HT1080 (cell line): ENCODE data around the gene SNX11. TPM values are rescaled to one million over a fixed set of nuclear protein-coding genes. Genes with fewer than 3 reads are reported as not detected.
A peak's percentile ranks its signal among the peaks of the same experiment; 100 is the strongest.

Source experiments
- DNase-seq: peaks from one replicate; pipeline ENCODE4 v3.0.0-alpha.2; 2015; ENCODE audit warnings: low read depth
- total RNA-seq: library from RNA; depleted of rRNA; stranded (reverse); fragments of >200 nt; shearing (Covaris generic); gene quantifications from 2 replicates; pipeline ENCODE4 v1.2.3, GENCODE V29; 2014

Gene SNX11
- total RNA-seq, 1 experiment from 2014 or later: 18.3 TPM

GRCh38 chr17:48131216-48131824, 23.8 kb downstream of the SNX11 start:
- DNase-seq: peak; percentile 52

DNA sequence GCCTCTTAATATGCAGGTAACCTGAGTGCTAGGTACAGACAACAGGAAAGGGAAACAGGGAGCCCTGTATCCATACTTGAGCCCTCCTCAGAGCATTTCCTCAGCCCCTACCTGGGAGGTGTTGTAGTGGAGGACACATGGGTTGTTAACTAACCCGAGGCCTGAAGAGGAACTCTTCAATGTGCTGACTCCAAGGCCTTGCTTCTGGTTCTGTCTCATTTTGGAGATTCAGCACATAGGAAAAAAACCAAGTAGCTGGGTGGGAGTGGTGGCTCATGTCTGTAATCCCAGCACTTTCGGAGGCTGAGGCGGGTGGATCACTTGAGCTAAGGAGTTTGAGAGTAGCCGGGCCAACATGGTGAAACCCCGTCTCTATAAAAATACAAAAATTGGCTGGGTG, 24.8 kb downstream of the SNX11 start:
- DNase-seq: no peak

- DNase-seq: no peak
Observed at GRCh38 chr17:48134912-48135480, 27.4 kb downstream of the SNX11 start.

DNA sequence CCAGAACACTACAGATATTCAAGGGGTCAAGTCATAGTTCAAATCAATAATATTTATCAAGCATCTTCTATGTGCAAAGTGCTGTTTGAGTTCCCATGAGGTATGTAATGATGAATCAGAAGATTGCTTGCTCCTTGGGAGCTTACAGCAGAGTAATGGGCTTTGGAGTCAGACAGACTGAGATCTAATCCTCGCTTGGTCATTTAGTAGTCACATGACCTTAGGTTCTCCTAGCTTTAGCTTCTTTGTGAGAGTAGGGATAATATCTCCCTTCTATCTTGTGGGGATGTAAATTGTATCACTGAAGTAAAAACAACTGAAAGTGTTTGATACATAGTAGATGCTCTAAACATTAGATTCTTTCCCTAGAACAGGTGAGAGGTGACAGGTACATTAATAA, 30.1 kb downstream of the SNX11 start:
- no peak for DNase-seq

DNA sequence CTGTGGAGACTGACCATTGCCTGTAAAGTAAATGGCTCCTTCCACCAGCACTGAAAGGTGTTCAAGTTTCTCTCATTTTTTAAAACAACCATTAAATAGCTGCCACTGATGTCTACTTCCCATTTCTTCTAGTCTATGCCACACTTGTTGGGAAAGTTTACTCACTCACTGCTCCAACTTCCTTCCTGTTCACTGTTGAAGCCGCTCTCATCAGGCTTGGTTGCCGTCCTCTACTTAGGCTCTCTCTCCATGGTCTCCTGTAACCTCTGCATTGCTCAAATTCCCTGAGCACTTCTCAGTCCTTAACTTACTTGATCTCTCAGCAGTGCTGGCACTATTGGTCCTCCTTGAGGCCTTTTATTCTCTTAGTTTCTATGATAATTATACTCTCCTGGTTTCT, 32.4 kb downstream of the SNX11 start:
- no peak for DNase-seq

- DNase-seq: no peak
Observed at GRCh38 chr17:48143629-48144028, 36.1 kb downstream of the SNX11 start.

DNA sequence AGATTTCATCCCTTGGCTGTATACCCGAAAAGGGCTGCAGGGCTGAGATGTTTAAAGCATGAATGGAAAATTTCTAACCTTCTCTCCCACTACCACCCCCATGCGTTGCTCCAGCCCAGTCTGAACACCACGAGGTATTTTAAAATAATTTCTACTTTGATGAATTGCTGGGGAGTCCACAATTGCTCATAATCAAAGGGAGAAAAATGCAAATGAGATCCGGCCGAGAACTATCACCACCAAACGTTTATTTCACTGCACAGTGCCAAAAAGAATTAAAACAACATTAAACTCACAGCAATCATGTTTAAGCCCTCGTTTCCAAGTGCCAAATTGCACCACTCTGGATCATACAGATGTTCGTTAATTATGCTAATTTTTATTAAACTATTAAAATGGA, 36.7 kb downstream of the SNX11 start:
- DNase-seq: no peak

DNA sequence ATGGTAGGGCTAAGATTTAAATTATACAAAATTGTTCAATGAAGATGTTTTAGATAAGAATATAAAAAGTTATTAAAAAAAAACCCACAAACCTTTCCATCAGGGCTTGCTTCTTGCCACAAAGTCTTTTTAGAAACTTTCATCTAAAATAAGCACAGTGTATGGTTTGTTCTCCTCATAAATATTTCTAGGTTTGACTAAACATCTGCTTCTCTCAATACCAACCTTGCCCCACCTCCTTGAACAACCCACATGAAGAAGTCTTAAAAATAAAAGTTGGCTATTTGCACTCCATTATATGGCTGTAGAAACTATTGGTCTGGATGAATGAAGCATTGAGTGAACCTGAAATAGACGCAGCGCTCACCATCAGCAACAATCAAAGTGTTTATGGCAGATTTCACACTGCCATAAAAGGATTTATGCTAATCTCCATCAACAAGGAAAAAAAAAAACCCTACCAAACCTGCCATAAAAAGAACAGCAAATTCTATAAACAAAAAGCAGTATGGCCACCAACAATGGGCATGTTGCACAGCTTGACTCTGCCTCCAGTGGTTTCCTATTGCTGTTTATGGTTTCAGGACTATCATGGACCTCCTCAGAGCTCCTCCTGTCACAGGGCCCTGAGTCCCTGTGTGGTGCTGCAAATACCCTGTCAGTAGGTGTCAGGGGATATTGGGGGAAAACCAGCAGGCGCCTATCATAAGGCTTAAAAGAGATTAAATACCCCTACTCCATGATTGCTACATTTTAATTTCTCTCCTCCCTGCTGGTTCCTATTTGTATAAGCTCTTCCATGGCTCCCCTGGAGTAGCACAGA, 37.6 kb downstream of the SNX11 start:
- no peak for DNase-seq

DNA sequence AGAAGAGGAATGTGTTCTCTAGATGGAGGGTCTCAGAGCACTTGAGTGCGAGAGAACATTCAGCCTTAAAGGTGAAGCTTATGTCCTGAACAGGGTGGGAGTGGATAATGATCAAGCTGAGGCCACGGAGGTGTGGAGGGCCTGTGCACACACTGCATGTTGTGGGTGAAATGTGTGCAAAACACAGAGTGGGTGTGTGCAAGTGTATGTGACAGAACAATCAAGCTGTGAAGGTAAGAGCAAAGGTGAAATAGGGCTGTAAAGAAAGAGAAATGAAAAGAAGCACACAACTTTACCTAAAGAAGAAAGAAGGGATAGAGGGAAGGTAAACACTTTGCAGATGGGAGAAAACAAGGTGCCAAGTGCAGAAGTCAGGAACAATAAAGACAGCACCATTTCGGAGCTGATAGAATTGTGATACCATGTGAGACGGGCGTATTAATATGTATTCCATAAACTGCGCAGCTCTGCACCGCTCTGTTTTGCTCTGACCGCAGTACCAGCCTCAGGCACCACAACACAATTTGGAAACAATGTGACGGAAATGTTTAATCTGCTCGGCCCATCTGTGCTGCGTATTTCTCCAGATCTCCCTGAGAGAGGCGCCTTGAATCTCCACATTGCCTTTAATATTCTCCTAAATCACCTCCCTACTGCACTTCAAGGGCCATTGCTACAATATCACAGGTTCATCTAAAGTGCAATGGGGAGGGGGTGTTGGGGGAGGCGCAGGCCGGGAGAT, 40.6 kb downstream of the SNX11 start:
- DNase-seq: no peak

DNA sequence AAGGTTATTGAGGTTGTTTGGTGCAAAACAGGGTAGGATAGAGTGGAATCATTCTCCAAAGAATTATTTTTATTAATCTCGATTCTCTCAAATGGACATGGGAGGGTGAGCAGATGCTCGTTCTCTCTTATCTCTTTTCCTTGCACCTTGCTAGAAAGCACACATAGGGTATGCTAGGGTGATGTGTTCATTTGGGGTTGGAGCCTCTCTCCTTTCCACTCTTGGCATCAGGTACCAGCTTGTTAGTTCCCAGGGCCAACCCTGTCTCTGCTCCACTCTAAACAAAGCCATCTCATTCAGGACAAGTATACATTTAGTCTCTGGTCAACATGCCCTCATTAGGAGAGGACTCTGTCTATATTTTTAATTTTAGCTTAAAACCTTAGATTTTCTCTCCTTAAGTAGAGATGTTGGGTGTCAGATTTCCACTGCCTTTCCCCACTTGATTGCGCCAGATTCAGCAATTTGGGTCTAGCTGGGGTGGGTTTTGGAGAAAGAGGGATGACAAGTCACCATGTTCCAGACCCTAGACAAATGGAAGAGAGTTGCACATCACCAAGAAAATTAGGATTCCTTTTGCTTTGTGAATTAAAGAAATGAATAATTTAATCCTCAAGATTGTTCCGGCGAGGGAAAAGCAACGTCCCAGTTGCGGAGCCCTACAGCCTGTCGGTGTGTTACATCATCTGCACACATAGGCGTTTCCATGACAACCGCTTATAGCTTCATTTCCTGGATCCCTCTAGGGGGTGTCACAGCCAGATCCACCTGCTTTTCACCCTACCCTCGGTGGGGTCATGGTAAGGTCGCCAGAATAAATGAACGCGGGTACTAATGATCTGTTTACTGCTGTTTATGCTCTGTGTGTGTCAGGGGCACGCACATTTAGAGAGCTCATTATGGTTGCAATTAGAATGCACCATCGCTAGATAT, 41.6 kb downstream of the SNX11 start:
- DNase-seq: no peak

DNA sequence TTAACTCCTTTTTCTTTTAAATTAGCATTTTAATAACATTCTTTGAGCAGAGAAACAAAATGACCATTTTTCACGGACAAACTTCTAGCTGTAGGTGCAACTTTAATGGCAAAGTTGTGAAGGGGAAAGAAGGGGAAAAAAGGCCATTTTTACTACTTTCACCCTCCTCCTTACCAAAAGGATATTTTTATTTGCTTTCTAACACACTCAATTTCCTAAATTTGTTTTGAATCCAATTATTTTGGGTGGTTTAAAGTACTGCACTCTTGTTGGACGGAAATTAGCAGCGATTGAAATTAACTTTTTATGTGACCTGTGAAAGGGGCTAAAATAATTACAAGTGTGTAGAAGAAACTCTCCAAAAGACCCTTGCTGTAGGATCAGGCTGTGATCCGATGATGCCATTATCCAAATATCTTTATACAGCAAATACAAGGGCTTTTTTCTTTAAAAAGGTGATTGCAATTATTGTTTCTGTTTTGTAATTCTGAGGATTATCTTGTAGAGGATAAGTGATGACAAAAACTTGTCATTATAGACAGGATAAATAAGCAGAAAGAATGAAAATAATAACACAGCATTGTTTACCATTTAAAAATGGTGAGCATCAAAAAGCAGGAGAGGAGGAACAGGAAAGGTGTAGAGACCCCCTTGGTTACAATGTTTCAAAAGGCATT, 42.4 kb downstream of the SNX11 start:
- no peak for DNase-seq

DNA sequence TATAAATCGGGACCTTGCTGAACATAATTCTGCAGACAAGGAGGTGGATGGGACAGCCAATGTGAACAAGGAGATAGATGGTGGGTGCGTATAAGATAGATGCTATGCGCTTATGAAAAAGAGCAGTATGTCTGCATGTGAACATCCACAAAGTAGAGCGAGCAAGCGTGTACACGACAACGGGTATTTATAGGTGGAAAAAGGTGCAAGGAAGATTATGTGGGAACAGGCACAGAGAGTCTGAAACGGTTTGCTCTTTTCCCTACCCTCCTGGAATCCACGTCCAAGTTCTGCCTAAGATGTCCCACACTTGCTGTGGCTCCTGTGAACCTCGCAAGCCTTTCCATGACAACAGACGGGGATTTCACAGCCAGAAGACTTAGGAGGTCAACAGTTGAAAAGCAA, 43.0 kb downstream of the SNX11 start:
- DNase-seq: no peak

DNA sequence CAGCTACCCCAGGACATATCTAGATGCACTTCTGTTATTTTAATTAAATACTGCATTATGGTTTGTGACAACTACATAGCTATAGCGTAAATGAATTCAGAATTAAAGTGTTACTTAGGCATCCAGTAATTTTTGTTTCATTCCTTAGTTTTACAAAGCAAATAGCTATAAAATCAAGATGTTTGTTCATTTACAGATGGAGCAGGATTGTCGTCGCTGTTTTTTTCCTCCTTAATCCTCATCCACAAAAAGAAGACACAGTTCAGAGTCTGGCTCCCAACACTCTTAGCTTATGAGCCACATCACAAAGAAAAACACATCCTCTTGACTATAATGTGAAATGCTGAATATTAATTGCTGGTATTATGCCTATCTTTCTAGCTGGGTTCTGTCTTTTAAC, 43.7 kb downstream of the SNX11 start:
- DNase-seq: no peak

DNA sequence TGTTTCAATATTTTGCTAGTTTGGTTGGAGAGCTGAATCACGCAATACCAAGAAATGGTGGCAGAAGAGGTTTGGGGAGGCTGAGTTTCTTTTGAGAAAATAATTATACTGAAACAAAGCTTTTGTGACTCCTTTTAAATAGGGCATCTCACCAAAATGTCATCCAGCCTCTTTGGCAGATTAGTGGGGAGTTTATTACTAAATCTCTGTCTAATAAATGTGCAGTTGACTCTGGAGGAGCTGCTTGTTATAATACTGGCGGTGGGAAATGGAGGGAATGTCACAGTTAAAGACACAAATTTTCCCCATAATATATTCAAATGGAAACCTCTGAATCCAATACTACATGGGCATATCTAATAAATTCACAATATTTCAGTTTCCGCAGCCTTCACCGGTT, 44.7 kb downstream of the SNX11 start:
- DNase-seq: no peak

DNA sequence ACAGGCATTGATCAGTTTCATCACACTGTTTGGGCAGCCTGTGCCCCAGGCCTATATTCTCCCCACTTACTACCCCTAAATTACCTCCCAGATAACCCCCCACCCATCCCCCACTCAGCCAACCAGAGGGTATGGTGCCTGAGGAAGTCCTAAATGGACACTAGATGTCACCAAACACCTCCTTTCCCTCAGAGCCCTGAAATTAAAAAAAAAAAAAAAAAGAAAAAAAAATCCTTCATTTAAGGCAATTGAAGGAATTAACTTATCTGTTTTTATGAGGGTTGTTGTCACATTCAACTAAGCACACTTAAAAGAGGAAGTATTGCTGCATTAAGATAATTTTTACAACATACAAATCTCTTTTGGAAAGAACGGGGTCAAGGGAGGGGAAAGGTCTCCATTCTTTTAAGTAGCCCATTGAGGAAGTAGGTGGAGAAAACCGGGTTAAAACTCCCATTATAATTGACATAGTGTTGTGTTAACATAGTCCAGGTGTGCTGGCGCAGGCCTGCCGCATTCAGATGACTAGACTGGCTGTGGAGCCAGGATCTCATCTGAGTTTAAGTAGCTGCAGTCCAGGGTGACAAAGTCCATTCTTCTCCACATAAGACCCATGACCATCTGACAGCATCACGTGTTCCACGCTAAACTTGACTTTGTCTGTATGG, 46.3 kb downstream of the SNX11 start:
- DNase-seq: peak; percentile 28

- DNase-seq: no peak
Observed at GRCh38 chr17:48155889-48156611, 48.5 kb downstream of the SNX11 start.

GRCh38 chr17:48159232-48159631, 51.7 kb downstream of the SNX11 start:
- DNase-seq: no peak

- no peak for DNase-seq
Observed at GRCh38 chr17:48160177-48161081, 52.9 kb downstream of the SNX11 start.
